ENCODE results near the gene TMEM183A. TPM values are rescaled to one million over a fixed set of nuclear protein-coding genes. Genes with fewer than 3 reads are reported as not detected.

TMEM183A gene
- total and polyA plus RNA-seq, 9 of the 15 experiments (the other 6 are each of a cell fraction or from before 2014, with no cell fraction given): 23.4 to 190 (median 124) TPM

- TF ChIP-seq CHD2 (IDR thresholded peaks at IDR 0.05; ENCODE audit: low read depth, low read length) (peak; percentile 63; the same call in 1 of the 2 replicates), FOXJ2 (tag; IDR thresholded peaks at IDR 0.05) (no peak), CTCF (IDR thresholded peaks at IDR 0.05 in 2 of 3, conservative IDR thresholded peaks at IDR 0.05 in 1 of 3; ENCODE audit: insufficient read depth in 2 of 3, low read depth in 1 of 3, low read length in 3 of 3) (peak in 2 of 3 experiments; percentile 3 to 21; a peak in 1 of 6 replicates), PCBP1 (IDR thresholded peaks at IDR 0.05; ENCODE audit: low read depth, low read length, poor library complexity, severe bottlenecking) (peak; percentile 73), PURB (CRISPR knock-in tag; IDR thresholded peaks at IDR 0.05; ENCODE audit: low read depth) (no peak), ZNF592 (IDR thresholded peaks at IDR 0.05) (no peak), U2AF1 (optimal IDR thresholded peaks at IDR 0.05; ENCODE audit: low read depth, low read length) (no peak), STAG1 (CRISPR knock-in tag; IDR thresholded peaks at IDR 0.05; ENCODE audit: borderline replicate concordance) (no peak; the same call in 1 of the 2 replicates), ZBTB40 (IDR thresholded peaks at IDR 0.05) (peak; percentile 74; the same call in 1 of the 2 replicates), ZBTB40 (CRISPR knock-in tag; IDR thresholded peaks at IDR 0.05) (no peak), KDM2B (CRISPR knock-in tag; IDR thresholded peaks at IDR 0.05) (peak; percentile 47; the same call in 1 of the 2 replicates)
These were observed 49.2 kb upstream of the TMEM183A start, which contains the start of gene ADIPOR1 (continued) for GRCh38 chr1:202957733-202958543.
